Upper lobe of left lung (tissue), 6 donors: ENCODE data around the gene TTC22. TPM values are rescaled to one million over a fixed set of nuclear protein-coding genes. Genes with fewer than 3 reads are reported as not detected.
A peak's percentile ranks its signal among the peaks of the same experiment; 100 is the strongest.

Experiments
- ATAC-seq, 2 donors: fragments of 200-7000 bp; cut with Tn5 transposase; one replicate each; pipeline ENCODE4 v1.9.1; 2022; ENCODE audit warnings: mild to moderate bottlenecking in 2 of 2, moderate library complexity in 2 of 2; ENCODE audit not compliant: low FRiP score in 2 of 2
- DNase-seq, 2 donors: peaks; one replicate each; pipeline ENCODE4 v3.0.0-alpha.2; 2019 to 2020
- H3K27ac ChIP-seq, 4 donors: fragments of 200-600 bp; sonication (generic); one replicate each; pipeline ENCODE4 v1.5.1; 2016 to 2019
- H3K27me3 ChIP-seq, 4 donors: fragments of 200-600 bp; sonication (generic); one replicate each; pipeline ENCODE4 v1.5.1; 2017 to 2019
- H3K36me3 ChIP-seq, 4 donors: fragments of 200-600 bp; sonication (generic); one replicate each; pipeline ENCODE4 v1.5.1; 2016 to 2019
- H3K4me1 ChIP-seq, 4 donors: fragments of 200-600 bp; sonication (generic); one replicate each; pipeline ENCODE4 v1.5.1; 2018 to 2019
- H3K4me3 ChIP-seq, 4 donors: fragments of 200-600 bp; sonication (generic); one replicate each; pipeline ENCODE4 v1.5.1; 2017 to 2019; ENCODE audit warnings: mild to moderate bottlenecking in 2 of 4, moderate library complexity in 1 of 4
- H3K9me3 ChIP-seq, 4 donors: fragments of 200-600 bp; sonication (generic); one replicate each; pipeline ENCODE4 v1.5.1; 2018 to 2019
- CTCF ChIP-seq, 6 experiments: fragments of 450-650 bp in 4 of 6; fragments of 200-600 bp in 2 of 6; sonication (generic) in 2 of 6; IDR thresholded peaks; one replicate each; pipeline ENCODE4 v1.5.1; 2016 to 2019; ENCODE audit warnings: antibody characterized with exemption in 6 of 6
- EP300 ChIP-seq, 4 donors: sonication (generic); formaldehyde crosslinking; IDR thresholded peaks; one replicate each; pipeline ENCODE4 v1.5.1; 2017; ENCODE audit warnings: antibody characterized with exemption in 4 of 4, control low read depth in 2 of 4
- POLR2A ChIP-seq, 4 donors: fragments of 450-650 bp; IDR thresholded peaks; one replicate each; pipeline ENCODE4 v1.5.1; 2016 to 2017; ENCODE audit warnings: antibody characterized with exemption in 4 of 4, mild to moderate bottlenecking in 2 of 4
- POLR2AphosphoS5 ChIP-seq, 2 donors: sonication (generic); formaldehyde crosslinking; IDR thresholded peaks; one replicate each; pipeline ENCODE4 v1.5.1; 2017; ENCODE audit warnings: antibody characterized with exemption in 2 of 2
- WGBS, 2 donors: methylation state at CpG; one replicate each; pipeline ENCODE4 v1.1.5; 2017 to 2018; 5-methylcytosine and 5-hydroxymethylcytosine counted together
- total RNA-seq, 6 donors: library from RNA; depleted of rRNA in 4 of 6; stranded (reverse); fragments of >200 nt in 4 of 6; gene quantifications; one replicate each; pipeline versions ENCODE4 v1.1.0 to v1.2.1, GENCODE V29; 2016 to 2021
- donor health status: DM: no; HTN: no; CAD: no; lungs with moderate emphysema.
- donor health status: DM: no; HTN: yes; CAD: no; lungs with severe emphysema.

Gene TTC22
- total RNA-seq, 6 donors from 2014 or later: 6.9 to 15.7 (median 12.1) TPM

GRCh38 chr1:54838565-54839180, 37.5 kb upstream of the TTC22 start:
- H3K36me3 ChIP-seq: no peaks in the 10 kb centered on the region
- no peak overlapping the region for H3K27ac ChIP-seq
- H3K9me3 ChIP-seq: no peaks in the 10 kb centered on the region
- no peak for TF ChIP-seq EP300 (IDR thresholded peaks at IDR 0.05)
- peak in 1 of 2 donors; percentile 11 for DNase-seq
- no peaks in the 10 kb centered on the region for H3K27me3 ChIP-seq
- 88 to 94% methylated on average over 4 to 5 of the region's 5 CpGs for WGBS, 2 donors
- H3K4me3 ChIP-seq: no peak overlapping the region
- ATAC-seq: no peak
- H3K4me1 ChIP-seq: no peaks in the 10 kb centered on the region

DNA sequence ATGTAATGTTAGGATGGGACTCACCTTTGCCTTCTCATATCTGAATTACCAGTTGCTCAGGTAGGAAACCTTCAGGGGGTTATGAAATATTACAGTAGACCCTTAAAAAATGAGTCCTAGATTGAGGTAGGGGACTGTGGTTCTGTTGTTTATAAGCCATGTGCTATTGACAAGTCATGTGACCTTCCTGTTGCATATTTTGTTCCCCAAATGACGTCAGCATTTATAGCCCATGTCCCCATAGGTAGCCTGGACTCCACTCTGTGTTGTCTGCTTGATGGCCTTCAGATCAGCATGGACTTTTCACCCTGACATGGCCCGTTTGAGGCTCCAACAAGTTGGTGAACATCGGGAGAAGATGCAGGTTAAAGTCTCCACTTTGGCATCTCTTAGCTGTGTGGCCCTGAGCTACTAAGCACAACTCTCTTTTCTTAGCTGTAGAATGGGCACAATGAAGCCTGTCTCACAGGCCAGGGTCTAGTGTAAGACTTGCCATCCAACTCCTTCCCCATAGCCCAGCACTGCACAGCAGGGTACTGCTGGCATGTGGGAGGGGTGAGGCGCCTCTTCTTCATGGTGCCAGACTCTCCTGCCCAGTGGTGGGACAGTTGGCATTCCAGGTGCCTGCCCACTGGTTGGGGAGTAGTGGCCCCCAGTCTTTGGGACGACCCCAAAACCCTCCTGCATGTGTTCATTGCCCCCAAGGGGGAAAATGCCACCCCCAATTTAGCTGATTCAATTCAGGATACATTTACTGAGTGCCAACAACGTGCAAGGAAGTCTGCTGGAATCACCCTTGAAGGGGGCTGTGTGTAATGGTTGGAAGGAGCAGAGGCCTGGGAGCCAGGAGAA, 36.1 kb upstream of the TTC22 start:
- 44 to 74% methylated on average over 4 to 6 of the region's 6 CpGs for WGBS, 2 donors
- H3K4me3 ChIP-seq: no peak overlapping the region
- H3K36me3 ChIP-seq: no peaks in the 10 kb centered on the region
- ATAC-seq (no peak), DNase-seq (peak in 1 of 2 donors; percentile 7)
- no peaks in the 10 kb centered on the region for H3K27me3 ChIP-seq
- H3K4me1 ChIP-seq: no peaks in the 10 kb centered on the region
- no peak overlapping the region for H3K27ac ChIP-seq
- TF ChIP-seq POLR2A (IDR thresholded peaks at IDR 0.05) (no peak), POLR2AphosphoS5 (IDR thresholded peaks at IDR 0.05) (no peak), CTCF (IDR thresholded peaks at IDR 0.05) (no peak), EP300 (IDR thresholded peaks at IDR 0.05) (no peak)
- H3K9me3 ChIP-seq: no peaks in the 10 kb centered on the region

- 79 to 83% methylated on average over 8 of the region's 8 CpGs for WGBS, 2 donors
- Histone ChIP-seq H3K27ac (no peak overlapping the region), H3K9me3 (no peaks in the 10 kb centered on the region), H3K4me1 (no peaks in the 10 kb centered on the region), H3K4me3 (no peak overlapping the region), H3K27me3 (no peaks in the 10 kb centered on the region), H3K36me3 (no peaks in the 10 kb centered on the region)
- DNase-seq: peak in 1 of 2 donors; percentile 12
- TF ChIP-seq EP300 (IDR thresholded peaks at IDR 0.05) (no peak), POLR2A (IDR thresholded peaks at IDR 0.05) (no peak), POLR2AphosphoS5 (IDR thresholded peaks at IDR 0.05) (no peak), CTCF (IDR thresholded peaks at IDR 0.05) (no peak)
- ATAC-seq: no peak
Measured at GRCh38 chr1:54836594-54836993, 35.5 kb upstream of the TTC22 start.

GRCh38 chr1:54835970-54836369, 34.8 kb upstream of the TTC22 start:
- H3K4me1 ChIP-seq: no peaks in the 10 kb centered on the region
- DNase-seq (peak in 1 of 2 donors; percentile 22), ATAC-seq (no peak)
- H3K27ac ChIP-seq: no peak overlapping the region
- 42 to 45% methylated on average over 5 of the region's 5 CpGs for WGBS, 2 donors
- no peaks in the 10 kb centered on the region for H3K36me3 ChIP-seq
- no peaks in the 10 kb centered on the region for H3K27me3 ChIP-seq
- H3K9me3 ChIP-seq: peaks cover 0 to 3% (median 0%) of the 10 kb centered on the region in 4 donors
- TF ChIP-seq EP300 (IDR thresholded peaks at IDR 0.05) (no peak), POLR2AphosphoS5 (IDR thresholded peaks at IDR 0.05) (no peak), CTCF (IDR thresholded peaks at IDR 0.05) (no peak), POLR2A (IDR thresholded peaks at IDR 0.05) (no peak)
- H3K4me3 ChIP-seq: no peak overlapping the region

GRCh38 chr1:54835131-54835898, 34.2 kb upstream of the TTC22 start:
- Histone ChIP-seq H3K27ac (no peak overlapping the region), H3K36me3 (no peaks in the 10 kb centered on the region), H3K4me1 (no peaks in the 10 kb centered on the region), H3K27me3 (no peaks in the 10 kb centered on the region), H3K4me3 (no peak overlapping the region), H3K9me3 (peaks cover 0 to 3% (median 0%) of the 10 kb centered on the region in 4 donors)
- DNase-seq (no peak), ATAC-seq (no peak)
- TF ChIP-seq POLR2AphosphoS5 (IDR thresholded peaks at IDR 0.05) (no peak), EP300 (IDR thresholded peaks at IDR 0.05) (no peak), POLR2A (IDR thresholded peaks at IDR 0.05) (no peak), CTCF (IDR thresholded peaks at IDR 0.05) (no peak)
- WGBS, 2 donors: 64 to 81% methylated on average over 6 of the region's 6 CpGs
